ENCODE results near the gene PAPSS2.
"Not testable (repeated sequence)": the region's sequence is repeated elsewhere in the genome, so short reads cannot be mapped to it uniquely, and the experiment has no call there.

Gene PAPSS2

GRCh38 chr10:87659571-87660483, at the start of gene PAPSS2:
Gene PAPSS2, plus strand, starts transcription at chr10:87659878. Its CDS starts 104 bp downstream, at chr10:87659982.
- DNase-seq (ENCODE audit: low read depth) = no peak

- not testable (repeated sequence) for DNase-seq (ENCODE audit: low read depth)
Measured at GRCh38 chr10:87611341-87611740, 48.3 kb upstream of the PAPSS2 start.

- DNase-seq (ENCODE audit: low read depth) = no peak
Measured at GRCh38 chr10:87612115-87612514, 47.6 kb upstream of the PAPSS2 start.

- no peak for DNase-seq (ENCODE audit: low read depth)
Measured at GRCh38 chr10:87613751-87614150, 45.9 kb upstream of the PAPSS2 start.

- no peak for DNase-seq (ENCODE audit: low read depth)
Measured at GRCh38 chr10:87615856-87616255, 43.8 kb upstream of the PAPSS2 start.

DNA sequence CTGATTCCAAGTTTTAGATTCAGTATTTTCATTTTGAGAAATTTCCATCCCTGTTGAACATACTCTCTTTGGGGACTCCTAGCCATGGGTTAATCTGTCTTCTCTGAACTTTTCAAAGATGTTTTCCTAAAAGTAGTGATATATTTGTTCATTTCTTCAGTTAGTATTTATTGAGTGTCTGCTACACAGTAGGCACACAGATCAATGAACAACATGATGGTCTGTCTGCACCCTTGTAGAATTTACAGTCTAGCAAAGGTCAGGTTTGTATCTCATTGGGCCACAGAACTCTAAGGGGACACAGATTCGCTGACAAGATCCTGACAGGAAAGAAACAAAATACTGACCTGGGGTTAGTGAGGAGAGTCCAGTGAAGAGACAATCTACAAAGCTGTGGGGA, 42.2 kb upstream of the PAPSS2 start:
- DNase-seq (ENCODE audit: low read depth) = no peak

GRCh38 chr10:87618566-87619423, 40.9 kb upstream of the PAPSS2 start:
- no peak for DNase-seq (ENCODE audit: low read depth)

DNA sequence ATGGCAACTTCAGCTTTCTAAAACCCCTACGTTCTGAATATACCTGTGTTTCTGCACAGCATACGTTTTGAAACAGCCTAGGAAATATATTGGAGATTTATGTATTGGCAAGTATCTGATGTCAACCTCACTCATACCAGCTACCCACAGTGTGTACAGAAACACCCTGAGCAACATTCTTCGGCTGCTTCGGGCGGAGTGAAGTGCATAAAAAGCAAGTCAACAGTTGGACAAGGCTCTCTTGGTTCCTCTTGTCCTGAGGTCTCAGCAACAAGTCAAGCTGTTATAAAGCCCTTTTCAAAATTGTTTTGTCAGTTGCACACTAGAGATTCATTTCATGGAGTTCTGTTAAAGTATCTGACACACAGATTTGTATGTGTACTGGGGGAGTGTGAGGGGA, 40.0 kb upstream of the PAPSS2 start:
- no peak for DNase-seq (ENCODE audit: low read depth)

GRCh38 chr10:87621440-87621839, 38.2 kb upstream of the PAPSS2 start:
- DNase-seq (ENCODE audit: low read depth) = not testable (repeated sequence)

- DNase-seq (ENCODE audit: low read depth) = no peak
Measured at GRCh38 chr10:87622314-87623004, 37.2 kb upstream of the PAPSS2 start.

DNA sequence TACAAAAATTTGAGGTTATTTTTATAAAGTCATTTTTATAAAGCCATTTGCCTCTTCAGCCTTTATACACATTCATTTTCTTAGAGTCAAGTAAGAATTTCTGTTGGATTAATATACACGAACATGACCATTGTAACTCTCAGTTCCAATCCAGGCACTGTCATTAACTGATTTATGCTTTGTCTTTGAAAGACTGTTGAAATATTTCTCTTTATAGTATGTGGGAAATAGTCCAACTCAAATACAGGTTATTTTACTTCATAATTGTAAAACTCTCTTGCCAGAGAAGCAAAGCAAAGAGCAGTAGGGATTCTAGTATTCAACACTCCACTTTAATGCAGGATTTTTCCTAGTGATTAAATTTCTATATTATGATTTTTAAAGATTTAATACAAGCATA, 36.5 kb upstream of the PAPSS2 start:
- DNase-seq (ENCODE audit: low read depth) = no peak

DNA sequence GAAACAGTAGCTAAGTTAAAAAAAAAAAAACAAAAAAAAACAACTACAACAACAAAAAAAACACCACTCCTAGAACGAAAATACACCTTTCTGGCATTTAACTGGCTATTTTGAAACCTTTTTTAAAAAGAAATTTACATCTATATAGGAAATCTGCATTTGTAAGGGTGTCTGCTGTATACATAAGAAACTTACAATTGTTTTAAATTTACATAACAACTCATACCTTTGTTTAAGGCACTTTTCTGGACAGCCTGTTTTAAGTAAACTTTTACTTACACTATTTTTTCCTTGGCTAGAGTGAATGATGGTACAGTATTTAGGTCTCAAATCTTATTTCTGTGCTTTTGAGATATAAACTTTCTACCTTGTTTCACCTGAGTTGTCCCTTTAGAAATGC, 34.0 kb upstream of the PAPSS2 start:
- no peak for DNase-seq (ENCODE audit: low read depth)

DNA sequence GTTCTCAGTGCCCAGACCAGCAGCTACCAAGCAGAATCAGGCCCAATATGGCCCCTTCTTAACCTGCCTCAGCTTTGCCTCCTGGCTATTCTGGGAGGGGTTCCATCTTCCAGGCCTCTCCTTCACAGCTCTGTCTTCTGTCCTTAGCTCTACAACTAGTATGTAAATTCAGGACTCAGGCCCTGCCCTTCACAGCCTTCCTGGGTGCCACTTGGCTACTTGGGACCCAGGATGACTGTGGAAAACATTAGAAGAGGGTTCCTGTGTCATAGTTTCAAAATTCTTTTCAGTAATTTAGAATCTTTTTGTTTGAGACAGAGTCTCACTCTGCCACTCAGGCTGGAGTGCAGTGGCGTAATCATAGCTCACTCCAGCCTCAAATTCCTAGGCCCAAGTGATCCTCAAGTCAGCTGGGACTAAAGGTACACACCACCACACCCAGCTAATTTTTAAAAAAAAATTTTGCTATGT, 33.2 kb upstream of the PAPSS2 start:
- DNase-seq (ENCODE audit: low read depth) = no peak

GRCh38 chr10:87630171-87630570, 29.5 kb upstream of the PAPSS2 start:
- no peak for DNase-seq (ENCODE audit: low read depth)

DNA sequence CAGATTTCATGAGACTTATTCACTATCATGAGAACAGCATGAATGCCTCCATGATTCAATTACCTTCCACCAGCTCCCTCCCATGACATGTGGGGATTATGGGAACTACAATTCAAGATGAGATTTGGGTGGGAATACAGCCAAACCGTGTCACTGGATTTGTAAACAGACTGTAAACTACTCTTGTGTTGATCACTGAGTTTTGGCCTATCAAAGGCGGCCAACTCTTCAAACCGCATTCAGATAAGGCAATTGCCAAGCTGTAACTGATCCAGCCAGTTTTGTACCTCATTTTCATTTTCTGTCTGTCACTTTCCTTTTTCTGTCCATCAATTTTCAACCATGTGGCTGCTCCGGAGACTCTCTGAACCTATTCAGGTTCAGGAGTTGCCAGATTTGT, 27.2 kb upstream of the PAPSS2 start:
- no peak for DNase-seq (ENCODE audit: low read depth)

- no peak for DNase-seq (ENCODE audit: low read depth)
Measured at GRCh38 chr10:87634311-87634710, 25.4 kb upstream of the PAPSS2 start.

DNA sequence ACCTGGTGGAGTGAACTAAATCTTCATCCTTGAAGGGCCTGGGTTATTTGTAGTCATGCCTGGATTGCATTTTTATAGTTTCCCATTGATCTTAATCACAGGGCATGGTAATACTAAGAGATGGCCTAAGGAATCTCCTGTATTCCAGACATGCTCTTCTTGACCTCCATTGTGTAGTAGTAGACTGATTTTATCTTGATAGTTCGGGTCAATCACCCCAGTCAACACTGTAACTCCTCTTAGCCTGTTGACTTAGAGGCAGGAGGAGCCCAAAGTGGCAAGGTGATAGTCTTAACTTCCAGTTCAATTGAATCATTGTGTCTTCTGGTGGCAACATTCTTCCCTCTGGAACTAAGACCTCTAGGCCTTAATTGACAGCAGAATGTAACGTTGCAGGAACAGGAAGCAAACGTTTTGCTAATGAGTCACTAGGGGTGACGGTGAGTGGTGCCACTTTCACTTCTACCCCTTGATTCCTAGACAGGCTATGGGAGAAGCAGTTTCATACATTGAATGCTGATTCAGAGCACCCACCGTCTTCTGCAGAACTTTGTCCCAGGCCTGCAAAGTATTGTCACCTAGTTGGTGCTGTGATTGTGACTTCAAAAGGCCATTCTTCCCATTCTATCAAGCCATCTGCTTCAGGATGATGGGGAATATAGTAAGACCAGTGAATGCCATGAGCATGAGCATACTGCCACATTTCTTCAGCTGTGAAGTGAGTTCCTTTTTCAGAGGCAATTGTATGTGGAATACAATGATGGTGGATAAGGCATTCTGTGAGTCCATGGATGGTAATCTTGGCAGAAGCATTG, 24.0 kb upstream of the PAPSS2 start:
- DNase-seq (ENCODE audit: low read depth) = no peak

- DNase-seq (ENCODE audit: low read depth) = no peak
Measured at GRCh38 chr10:87636313-87636915, 23.3 kb upstream of the PAPSS2 start.

DNA sequence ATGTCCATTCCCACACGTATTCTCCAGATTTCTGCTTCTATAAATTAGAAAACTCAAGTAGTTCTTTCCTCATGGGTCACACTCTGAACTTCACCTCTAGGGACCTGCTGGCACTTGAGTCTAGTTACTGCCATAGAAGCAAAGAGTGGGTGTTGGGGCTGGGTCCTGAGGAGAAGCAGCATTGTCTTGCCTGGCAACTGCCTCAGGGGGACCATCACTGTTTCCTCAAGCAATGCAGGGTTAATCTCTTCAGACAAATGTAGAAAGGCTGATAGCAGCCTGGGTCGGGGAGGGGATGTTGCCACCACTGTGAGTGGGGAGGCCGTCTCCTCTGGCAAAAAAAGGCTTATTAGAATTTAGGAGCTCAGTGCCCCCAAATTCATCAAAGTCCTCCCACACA, 20.2 kb upstream of the PAPSS2 start:
- DNase-seq (ENCODE audit: low read depth) = no peak

- no peak for DNase-seq (ENCODE audit: low read depth)
Measured at GRCh38 chr10:87640043-87640442, 19.6 kb upstream of the PAPSS2 start.

- no peak for DNase-seq (ENCODE audit: low read depth)
Measured at GRCh38 chr10:87642486-87642885, 17.2 kb upstream of the PAPSS2 start.
